HG03039 (cell line): Measurements from ENCODE around the gene PKM.

Experiments used
- ATAC-seq: cut with Tn5 transposase; IDR thresholded peaks from one replicate; pipeline ENCODE4 v1.9.1; 2021; ENCODE audit warnings: mild to moderate bottlenecking, moderate library complexity; ENCODE audit not compliant: unreplicated experiment

PKM gene

DNA sequence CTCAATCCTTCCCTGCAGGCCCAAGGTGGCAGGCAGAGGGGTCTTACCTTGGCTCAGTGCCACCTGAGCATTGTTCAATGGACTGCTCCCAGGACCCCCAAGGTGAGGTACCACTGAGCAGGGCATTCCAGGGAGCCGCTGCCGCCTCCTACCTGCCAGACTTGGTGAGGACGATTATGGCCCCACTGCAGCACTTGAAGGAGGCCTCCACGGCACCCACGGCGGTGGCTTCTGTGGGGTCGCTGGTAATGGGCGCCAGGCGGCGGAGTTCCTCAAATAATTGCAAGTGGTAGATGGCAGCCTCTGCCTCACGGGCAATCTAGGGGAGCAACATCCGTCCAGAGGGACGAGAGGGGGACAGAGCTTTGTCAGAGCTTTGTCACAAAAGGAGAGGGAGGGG is 28.7 kb downstream of the PKM start:
- ATAC-seq, result no peak

DNA sequence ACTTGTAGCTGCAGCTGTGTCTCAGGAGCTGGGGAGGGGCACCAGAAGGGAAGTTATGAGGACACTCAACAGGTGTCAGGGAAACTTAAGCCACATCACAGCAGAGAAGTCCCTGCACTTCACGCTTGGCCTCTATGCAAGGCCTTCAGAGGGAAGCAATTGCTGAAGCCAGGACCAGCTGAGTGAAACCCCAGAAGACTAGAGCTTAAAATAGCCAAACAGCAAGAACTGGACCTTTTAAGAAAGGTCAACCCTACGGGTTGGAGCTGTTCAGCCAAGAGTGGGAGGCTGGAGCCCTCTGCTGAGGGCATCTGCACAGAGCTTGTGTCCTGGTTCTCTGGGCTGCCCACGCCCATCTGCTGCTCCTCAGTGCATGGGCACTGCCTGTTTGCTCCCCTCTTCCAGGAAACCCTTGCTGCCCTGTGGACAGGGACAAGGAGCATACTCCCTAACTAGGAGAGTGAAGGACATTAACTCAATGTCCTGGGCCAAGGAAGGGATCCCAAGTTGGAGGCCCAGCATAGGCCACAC is 29.5 kb downstream of the PKM start:
- ATAC-seq, result no peak

DNA sequence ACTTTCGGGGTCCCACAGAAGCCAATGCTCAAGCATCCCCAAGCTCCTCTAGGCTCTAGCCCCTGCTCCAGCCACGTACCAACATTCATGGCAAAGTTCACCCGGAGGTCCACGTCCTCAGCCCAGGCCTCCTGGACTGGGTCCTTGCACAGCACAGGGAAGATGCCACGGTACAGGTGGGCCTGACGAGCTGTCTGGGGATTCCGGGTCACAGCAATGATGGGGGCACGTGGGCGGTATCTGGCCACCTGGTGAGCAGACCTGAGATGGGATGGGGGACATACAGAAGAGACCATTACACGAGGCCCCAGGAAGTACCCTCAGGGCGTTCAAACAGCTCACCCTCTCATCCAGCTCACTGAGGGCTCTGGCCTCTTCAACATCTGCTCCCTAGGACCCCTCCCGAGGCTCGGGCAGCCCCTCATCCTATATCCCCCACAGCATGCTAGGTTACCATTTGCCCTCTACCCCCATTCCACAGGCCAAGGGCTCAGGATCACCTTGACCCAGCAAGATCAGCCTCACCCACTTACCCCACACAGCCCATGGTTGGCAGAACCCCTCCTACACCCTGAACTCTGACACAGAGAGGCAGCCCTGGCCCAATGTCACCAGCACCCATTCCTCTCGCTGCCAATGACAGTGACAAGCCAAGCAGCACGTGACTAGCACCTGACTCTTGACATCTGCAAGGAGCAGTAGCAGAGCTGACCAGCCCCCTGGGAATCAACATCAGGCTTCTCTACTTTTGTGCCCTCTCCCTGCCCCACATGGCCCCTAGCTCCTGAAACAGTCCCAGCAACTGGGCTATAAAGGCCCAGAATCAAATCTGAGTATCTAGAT is 30.4 kb downstream of the PKM start:
- ATAC-seq, result no peak

DNA sequence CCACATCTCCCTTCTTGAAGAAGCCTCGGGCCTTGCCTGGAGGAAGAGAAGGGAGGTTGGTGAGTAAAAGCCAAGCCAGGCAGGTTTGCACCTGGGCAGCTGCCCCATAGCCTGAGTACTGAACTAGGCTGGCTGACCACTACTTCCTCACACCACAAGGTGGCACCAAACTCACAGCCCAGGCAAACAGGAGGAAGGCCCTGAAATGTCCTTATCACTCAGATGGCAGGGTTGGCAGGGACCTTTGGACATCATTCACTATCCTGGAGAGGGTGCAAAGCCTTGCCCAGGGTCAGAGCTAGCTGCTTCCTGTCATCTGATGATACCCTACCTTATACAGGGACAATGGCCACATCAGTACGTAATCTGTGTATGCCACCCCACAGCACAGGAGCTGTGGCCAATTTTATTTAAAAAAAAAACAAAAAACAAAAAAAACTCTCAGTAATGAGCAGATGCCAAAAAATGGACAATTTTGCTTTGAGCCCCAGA is 31.2 kb downstream of the PKM start:
- ATAC-seq, result no peak

DNA sequence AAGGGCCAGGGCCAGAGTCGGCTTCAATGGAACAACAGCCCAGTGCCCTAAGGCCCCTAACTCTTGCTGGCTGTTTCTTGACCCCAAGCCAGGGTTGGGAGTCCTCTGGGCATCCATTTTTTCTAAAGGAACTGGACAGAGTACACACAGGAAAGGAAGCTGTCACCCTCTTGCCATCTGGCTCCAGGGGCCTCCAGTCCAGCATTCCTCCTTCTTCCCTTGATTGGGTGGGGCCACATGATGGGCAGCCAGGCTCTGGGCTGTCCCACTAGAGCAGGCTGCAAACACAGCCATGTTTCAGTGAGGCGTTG is 31.8 kb downstream of the PKM start:
- no peak for ATAC-seq

DNA sequence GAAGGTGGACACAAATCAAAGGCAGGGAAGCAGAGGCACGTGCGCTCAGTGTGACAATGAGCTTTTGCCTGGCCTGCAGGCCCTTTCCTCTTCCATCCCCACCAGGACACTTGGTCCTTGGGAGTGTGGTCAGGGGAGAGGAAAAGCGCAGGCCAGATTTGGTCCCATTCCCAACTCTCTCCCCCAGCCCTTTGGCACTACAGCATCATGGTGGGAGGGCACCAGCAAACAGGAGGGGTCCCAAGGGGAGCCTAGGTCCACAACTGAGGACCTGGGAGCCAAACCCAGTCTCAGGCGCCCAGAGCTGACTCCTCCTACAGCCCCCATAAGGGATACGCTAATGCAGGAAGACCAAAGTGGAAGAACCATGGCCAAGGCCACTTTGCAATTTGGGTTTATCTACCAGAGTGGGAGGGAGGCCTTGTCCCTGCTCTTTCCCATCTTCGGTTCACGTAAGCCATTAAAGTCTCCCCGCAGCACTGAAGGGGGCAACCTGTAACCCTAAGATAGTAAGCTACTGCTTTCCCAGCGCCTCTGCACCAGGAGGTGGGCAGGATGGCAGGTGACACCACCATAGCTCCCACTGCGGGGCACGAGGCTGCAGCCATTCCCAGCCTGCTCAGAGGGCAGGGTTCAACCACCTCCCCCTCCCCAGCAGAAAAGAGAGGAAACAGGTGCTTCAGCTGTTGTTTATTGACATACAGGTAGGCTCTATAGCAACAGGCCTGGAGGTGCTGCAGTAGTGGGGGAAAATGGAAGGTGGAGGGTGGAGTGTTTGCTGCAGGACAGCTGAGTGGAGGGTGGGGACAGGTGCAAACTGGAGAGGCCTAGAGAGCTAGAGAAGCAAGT is 32.4 kb downstream of the PKM start:
- no peak for ATAC-seq

DNA sequence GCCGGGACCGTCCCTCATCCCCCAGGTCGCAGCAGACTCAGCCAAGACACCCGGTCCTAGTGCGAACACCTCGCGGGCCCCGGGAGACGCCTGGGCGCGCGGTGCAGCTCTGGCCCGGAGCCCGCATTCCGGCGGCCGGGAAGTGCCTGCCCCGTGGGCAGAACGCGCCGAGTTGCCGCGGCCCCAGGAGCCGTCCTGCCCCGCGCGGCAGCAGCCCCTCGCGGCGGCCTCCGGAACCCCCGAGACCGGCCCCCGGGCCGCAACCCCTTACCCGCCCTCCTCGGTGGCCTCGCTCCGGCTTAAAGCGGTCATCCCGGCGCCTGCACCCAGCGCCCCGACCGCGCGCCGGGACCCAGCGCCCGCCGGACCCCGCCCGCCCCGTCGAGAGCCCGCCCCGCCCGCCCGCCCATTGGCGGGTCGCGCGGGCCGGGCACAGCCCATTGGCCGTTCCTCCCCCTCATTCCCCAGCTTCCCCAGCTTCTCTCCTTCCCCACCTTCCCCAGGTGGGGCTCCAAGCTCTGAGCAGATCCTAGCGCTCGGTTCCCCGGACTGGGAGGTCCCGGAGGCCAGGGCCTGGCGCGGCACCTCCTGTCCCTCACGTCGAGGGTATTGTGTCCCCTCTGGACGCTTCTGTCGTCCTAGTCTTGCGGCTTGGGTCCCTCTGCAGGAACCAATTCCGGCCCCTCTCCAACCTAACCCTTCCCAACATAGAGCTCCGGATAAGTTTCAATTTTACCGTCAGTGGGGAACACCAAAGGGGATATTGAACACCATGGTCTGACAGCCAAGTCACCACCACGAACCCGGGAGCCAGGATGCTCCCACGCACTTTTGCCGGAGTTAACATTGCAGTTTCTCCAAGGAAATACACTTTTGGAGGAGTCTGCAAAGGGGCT is 33.3 kb downstream of the PKM start, which contains the start of gene GRAMD2A:
Gene GRAMD2A, minus strand, starts transcription at position 328 of the 896 bp plus-strand sequence.
- no peak for ATAC-seq

DNA sequence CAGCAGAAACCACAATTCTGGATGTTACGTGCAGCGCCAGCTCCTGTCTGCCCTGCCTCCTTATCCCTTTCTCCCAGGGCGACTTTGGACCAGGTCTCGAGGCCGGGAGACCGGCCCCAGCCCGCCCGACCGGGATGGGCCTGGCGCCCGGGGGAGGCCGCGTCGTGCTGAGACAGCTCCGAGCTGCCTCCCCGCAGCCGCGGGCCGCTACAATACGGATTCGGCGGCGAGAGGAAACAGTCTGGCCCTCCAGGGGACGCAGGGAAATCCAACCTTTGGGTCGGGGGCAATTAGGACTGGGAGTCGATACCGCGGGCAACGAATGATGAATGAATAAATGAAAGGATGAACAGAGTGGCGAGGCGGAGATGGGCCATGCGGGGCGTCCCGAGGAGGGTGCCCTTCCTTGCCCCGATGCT is 33.9 kb downstream of the PKM start:
- no peak for ATAC-seq

DNA sequence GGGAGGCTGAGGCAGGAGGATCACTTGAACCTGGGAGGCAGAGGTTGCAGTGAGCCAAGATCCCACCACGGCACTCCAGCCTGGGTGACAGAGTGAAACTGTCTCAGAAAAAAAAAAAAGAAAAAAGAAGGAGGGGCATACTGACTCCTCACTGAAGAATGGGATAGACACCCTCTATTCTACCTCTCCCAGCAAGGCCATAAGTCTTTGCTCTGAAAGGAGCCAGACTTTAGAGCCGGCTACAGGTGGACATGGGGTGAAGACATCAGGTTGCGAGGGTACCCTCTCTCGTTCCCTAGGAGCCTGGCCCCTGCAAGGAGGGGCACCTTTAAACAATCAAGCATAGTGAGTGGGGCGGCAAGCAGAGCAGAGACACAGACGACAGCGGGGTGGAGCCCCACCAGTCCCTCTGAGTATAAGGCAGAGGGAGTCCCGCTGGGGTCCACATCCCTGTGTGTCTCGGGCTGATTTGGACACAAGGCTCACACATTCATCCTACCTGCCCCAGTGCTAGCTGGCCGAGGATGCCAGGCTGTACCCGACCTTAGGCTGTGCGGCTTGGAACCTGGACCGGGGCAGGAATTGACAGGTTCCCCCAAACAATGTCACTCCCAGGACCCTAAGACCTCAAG is 34.5 kb downstream of the PKM start:
- no peak for ATAC-seq

DNA sequence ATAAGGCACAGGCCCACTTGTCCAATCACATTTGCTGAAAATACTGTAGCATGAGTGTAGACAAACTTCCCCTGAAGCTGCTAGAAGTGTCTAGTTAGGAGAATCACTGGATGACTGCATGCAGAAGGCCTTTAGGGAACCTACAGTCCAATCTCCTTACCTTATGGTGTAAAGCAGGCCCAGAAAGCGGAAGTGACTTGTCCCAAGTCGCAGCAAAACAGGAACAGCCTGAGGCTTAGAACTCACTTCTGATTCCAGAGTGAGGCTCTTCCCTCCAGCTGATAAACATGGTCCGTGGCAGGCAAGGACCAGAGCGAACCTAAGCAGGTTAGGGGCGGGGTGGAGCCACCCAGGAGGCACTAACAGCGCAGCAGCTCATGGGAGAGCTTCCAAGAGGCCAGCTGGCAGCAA is 35.9 kb downstream of the PKM start:
- no peak for ATAC-seq

DNA sequence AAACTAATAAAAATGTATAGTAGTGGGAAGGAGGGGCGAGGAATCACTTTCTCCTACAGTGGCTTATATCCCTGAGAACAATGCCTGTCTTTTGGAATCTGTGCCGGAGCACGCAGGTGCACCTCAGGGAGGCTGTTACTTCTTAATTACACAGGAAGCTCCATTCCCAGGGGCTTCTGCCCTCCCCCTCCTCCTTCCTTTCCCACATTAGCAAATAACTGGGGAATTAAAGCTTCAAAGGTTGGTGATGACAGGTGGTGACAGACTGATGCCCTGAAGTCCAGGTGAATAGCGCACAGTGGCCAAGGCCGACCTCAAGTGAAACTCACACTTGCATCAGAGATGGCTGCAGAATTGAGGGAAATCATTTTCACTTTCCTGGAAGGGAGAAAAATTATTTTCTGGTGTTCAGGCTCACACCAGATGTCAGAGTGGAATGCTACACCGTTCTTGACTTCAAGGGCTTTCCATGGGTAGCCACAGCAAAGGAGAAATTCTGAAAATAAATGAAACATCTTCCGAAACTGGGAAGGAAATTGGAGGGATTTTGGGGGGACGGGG is 37.1 kb downstream of the PKM start:
- no peak for ATAC-seq

DNA sequence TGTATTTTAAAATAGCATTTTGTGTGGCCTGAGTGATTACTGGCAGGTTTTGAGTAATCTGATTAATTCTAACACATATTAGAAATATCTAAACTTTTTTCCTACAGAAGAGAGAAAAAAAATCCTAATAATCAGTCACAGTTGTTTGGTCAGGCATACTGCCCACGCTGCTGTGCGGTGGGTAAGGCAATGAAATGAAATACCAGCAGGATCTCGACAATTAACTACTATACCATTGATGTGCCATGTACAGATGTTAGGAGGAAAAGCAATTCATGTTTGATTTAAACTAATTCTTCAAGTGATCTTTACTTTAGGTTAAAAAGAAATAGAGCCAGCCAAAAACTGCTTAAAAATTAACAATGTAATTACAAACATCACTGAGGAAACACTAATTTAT is 38.6 kb downstream of the PKM start:
- no peak for ATAC-seq

DNA sequence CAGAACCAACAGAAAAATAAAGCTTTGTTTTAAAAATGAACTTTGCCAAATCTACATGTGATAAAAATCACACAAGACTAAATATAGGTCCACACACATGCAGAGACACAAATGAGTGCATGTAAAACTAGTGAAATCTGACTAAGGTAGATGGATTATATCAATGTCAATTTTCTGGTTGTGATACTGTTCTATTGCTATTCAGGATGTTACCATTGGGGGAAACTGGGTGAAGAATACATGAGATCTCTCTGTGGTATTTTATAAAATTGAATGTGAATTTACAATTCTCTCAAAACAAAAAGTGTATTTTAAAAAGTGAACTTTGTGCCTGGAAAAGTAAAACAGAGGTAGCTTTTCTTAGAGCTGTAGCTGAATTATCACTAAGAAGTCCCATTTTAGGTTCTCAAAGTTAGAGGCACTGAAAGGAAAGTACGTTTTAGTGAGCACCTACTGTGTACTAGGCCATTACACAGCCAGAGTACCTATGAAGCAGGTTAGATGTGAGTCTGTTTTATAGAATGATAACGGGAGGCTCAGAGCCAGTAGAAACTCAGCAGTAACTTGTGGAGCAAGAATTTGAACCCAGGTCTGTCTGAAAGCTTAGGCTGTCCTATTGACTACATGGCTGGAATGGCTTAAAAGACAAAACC is 41.6 kb downstream of the PKM start:
- no peak for ATAC-seq

DNA sequence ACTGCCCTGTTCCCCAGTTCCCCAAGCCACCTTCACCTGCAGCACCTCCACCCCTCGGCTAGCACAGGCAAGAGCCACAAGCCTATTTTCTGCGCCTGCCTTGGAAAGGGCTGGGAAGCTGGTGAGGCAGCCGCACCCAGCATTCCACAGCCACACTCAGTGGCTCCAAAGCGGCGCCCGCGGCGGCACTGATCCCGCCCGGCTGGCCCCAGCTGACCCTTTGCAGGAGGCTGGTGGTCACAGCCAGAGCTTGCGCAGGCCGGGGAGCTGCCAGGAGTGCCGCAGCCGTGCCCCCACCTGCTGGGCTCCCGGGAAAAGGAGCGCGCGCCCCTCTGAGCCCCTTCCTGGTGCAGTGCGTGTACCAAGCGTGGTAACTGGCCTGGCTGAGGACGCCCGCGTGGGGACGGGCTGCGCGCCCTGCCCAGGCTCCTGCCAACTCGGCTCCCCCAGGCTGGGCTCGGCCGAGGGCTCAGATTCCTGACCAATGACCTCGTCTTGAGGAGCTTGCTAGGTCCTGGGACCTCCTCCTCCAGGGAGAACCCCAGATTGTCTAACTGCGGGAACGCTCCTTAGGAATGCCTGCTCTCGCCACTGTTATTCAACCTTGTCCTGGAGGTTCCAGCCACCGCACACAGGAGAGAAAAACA is 46.7 kb downstream of the PKM start:
- no peak for ATAC-seq

DNA sequence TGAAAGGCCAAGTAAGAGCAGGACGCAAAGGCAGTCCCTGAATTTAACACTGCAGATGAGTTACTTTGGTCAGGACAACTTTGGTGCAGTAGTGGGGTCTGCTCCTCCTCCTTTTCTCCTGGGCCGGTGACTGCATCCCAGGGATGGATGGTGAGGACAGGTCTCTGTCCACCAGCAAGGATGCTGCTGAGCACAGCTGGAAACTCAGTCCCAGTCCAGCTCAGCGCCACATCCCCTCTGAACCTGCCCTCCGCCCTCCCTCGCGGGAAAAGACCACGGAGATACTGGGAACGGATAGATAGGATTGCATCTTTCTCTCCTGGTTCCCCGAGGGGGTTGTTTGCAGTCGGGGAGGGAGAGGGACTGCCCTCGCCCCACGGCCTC is 47.2 kb downstream of the PKM start:
- ATAC-seq, result no peak

DNA sequence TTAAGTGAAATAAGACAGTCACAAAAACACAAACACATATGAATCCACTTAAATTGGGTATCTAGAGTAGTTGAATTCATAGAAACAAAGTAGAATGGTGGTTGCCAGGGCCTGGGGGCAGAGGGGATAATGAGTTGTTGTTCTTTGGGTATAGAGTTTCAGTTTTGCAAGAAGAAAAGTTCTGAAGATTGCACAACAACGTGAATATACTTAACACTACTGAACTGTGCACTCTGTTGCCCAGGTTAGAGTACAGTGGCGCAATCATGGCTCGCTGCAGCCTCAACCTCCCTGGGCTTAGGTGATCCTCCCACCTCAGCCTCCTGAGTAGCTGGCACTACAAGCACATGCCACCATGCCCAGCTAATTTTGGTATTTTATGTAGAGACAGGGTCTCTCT is 48.3 kb downstream of the PKM start:
- ATAC-seq, result no peak

DNA sequence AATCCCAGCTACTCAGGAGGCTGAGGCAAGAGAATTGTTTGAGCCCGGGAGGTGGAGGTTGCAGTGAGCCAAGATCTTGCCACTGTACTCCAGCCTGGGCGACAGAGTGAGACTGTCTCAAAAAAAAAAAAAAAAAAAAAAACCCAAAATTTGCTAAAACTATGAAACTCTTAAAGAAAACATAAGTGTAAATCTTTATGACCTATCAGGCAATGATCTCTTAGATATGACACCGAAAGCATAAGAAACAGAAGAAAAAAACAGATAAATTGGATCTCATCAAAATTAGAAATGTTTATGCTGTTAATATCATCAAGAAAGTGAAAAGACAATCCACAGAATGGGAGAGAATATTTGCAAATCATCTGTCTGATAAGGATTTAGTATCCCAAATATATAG is 48.7 kb downstream of the PKM start:
- no peak for ATAC-seq

DNA sequence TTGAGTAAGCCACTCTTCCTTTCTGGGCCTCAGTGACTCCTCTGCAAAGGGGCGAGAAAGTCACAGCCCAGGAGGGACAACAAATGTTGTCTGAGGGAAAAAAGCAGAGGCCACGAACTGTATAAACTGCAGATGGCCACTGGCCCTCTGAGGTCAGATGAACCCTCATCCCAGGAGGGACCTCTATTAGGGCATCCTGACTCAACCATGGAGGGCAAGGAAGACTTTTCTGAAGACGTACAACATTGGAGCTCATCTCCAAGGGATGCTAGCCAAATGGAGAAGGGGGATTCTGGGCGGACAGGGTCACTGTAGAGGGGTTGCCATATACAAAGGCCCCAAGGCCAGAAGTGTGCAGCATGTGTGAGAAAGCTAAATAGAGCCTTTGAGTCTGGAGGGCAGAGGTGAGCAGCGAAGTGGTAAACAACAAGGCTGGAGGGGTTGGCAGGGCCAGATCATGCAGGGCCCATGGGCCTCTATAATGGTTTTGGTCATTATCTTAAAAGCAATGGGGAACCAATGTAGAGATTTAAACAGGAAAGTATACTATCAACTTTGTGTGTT is 50.1 kb downstream of the PKM start:
- no peak for ATAC-seq
